Measurements from ENCODE around the gene TAP1. TPM values are rescaled to one million over a fixed set of nuclear protein-coding genes. Genes with fewer than 3 reads are reported as not detected.
A peak's percentile ranks its signal among the peaks of the same experiment; 100 is the strongest.

TAP1 gene
- total RNA-seq, 1 experiment from 2014 or later: 23.1 TPM

GRCh38 chr6:32840604-32841246, 12.8 kb downstream of the TAP1 start:
- Histone ChIP-seq H3K4me3 (no peak overlapping the region), H3K4me1 (replicated peaks; ENCODE audit: insufficient read depth) (peaks cover 14% of the 10 kb centered on the region), H3K4me2 (no peak overlapping the region), H3K27me3 (ENCODE audit: insufficient read depth, low read depth) (no peaks in the 10 kb centered on the region), H2AFZ (no peak overlapping the region), H3K27ac (no peak overlapping the region), H3F3A (ENCODE audit: insufficient read depth, low read depth) (0 out of 2 replicates have a peak, but pooled peaks cover 9% of the 10 kb centered on the region), H3K36me3 (ENCODE audit: low read depth) (no peaks in the 10 kb centered on the region), H3K9me3 (ENCODE audit: insufficient read depth, low read depth) (no peaks in the 10 kb centered on the region), H4K20me1 (ENCODE audit: insufficient read depth) (no peaks in the 10 kb centered on the region), H3K9me2 (ENCODE audit: insufficient read depth) (no peaks in the 10 kb centered on the region), H3K79me2 (ENCODE audit: low read depth) (no peaks in the 10 kb centered on the region)
- TF ChIP-seq EZH2 (IDR thresholded peaks at IDR 0.05; ENCODE audit: low read depth) (no peak), CTCF (conservative IDR thresholded peaks at IDR 0.05) (no peak)
- POLR2A ChIA-PET (ENCODE audit: unreplicated experiment): no interaction called here
- DNase-seq: no peak
- CTCF ChIA-PET: interaction anchor here (1.0 kb wide), 1 partner anchor 13 kb away, joined by 4 read pairs; the partner anchor contains the start of genes PSMB9 and TAP1
- intact Hi-C loops (cut with micrococcal nuclease; ENCODE audit: unreplicated experiment): loop anchor here (10.0 kb wide), 1 partner anchor 864 kb away; no protein-coding TSS in a partner anchor
- no TSS peak for BruUV-seq (replicated peaks)

- Histone ChIP-seq H3K9me2 (ENCODE audit: insufficient read depth) (no peaks in the 10 kb centered on the region), H3K4me2 (no peak overlapping the region), H3K79me2 (ENCODE audit: low read depth) (no peaks in the 10 kb centered on the region), H3K36me3 (ENCODE audit: low read depth) (no peaks in the 10 kb centered on the region), H3K4me1 (replicated peaks; ENCODE audit: insufficient read depth) (peaks cover 14% of the 10 kb centered on the region), H3K27me3 (ENCODE audit: insufficient read depth, low read depth) (no peaks in the 10 kb centered on the region), H2AFZ (no peak overlapping the region), H3K9me3 (ENCODE audit: insufficient read depth, low read depth) (no peaks in the 10 kb centered on the region), H3K27ac (no peak overlapping the region), H3K4me3 (no peak overlapping the region), H4K20me1 (ENCODE audit: insufficient read depth) (no peaks in the 10 kb centered on the region), H3F3A (ENCODE audit: insufficient read depth, low read depth) (0 out of 2 replicates have a peak, but pooled peaks cover 9% of the 10 kb centered on the region)
- TF ChIP-seq EZH2 (IDR thresholded peaks at IDR 0.05; ENCODE audit: low read depth) (no peak), CTCF (conservative IDR thresholded peaks at IDR 0.05) (no peak)
- BruUV-seq (replicated peaks): no TSS peak
- no peak for DNase-seq
- CTCF ChIA-PET: interaction anchor here (0.5 to 2.7 kb wide), 9 partner anchors 11 to 333 kb away, joined by 3 to 49 read pairs (median 5); partner anchors contain the start of genes PSMB9 and TAP1
- intact Hi-C loops (cut with micrococcal nuclease; ENCODE audit: unreplicated experiment): loop anchor here (2.0 kb wide), 1 partner anchor 145 kb away; no protein-coding TSS in a partner anchor
- POLR2A ChIA-PET (ENCODE audit: unreplicated experiment): interaction anchor here (0.6 kb wide), 1 partner anchor 66 kb away, joined by 3 read pairs; no protein-coding TSS in a partner anchor
These were observed 14.1 kb downstream of the TAP1 start for GRCh38 chr6:32839356-32839755.

GRCh38 chr6:32838114-32838958, 15.2 kb downstream of the TAP1 start, which contains the start of gene TAP2:
TAP2 (minus strand) TSS chr6:32838739; CDS start chr6:32838233, 506 bp downstream.
- no TSS peak for BruUV-seq (replicated peaks)
- H3K9me2 ChIP-seq (ENCODE audit: insufficient read depth): no peaks in the 10 kb centered on the region
- H3K79me2 ChIP-seq (ENCODE audit: low read depth): no peaks in the 10 kb centered on the region
- 0 out of 2 replicates have a peak, but pooled peaks cover 9% of the 10 kb centered on the region for H3F3A ChIP-seq (ENCODE audit: insufficient read depth, low read depth)
- intact Hi-C loops (cut with micrococcal nuclease; ENCODE audit: unreplicated experiment): loop anchor here (1.0 to 2.0 kb wide), 6 partner anchors 15 to 411 kb away; partner anchors contain the start of gene TAP1
- TF ChIP-seq CTCF (conservative IDR thresholded peaks at IDR 0.05) (peak; percentile 93), EZH2 (IDR thresholded peaks at IDR 0.05; ENCODE audit: low read depth) (no peak)
- H3K4me3 ChIP-seq: peak within 1 kb of the TSS; percentile 68
- H3K4me1 ChIP-seq (replicated peaks; ENCODE audit: insufficient read depth): peaks cover 13% of the 10 kb centered on the region
- no peaks in the 10 kb centered on the region for H4K20me1 ChIP-seq (ENCODE audit: insufficient read depth)
- H2AFZ ChIP-seq: peak within 1 kb of the TSS; percentile 89
- DNase-seq: peak; percentile 79 to 96
- no peaks in the 10 kb centered on the region for H3K9me3 ChIP-seq (ENCODE audit: insufficient read depth, low read depth)
- H3K27me3 ChIP-seq (ENCODE audit: insufficient read depth, low read depth): no peaks in the 10 kb centered on the region
- peak within 1 kb of the TSS; percentile 21; the same call in 1 of the 2 replicates for H3K27ac ChIP-seq
- ChIA-PET CTCF (interaction anchor here (0.5 to 2.7 kb wide), 25 partner anchors 11 to 710 kb away, joined by 3 to 49 read pairs (median 5); partner anchors contain the start of genes HLA-DMA, PSMB9 and TAP1), POLR2A (ENCODE audit: unreplicated experiment) (interaction anchor here (0.6 to 1.0 kb wide), 6 partner anchors 16 to 370 kb away, joined by 3 to 9 read pairs (median 3); partner anchors contain the start of genes HLA-DOB and RING1)
- H3K4me2 ChIP-seq: peak within 1 kb of the TSS; percentile 95
- H3K36me3 ChIP-seq (ENCODE audit: low read depth): no peaks in the 10 kb centered on the region

Data from PC-9 (cell line).